ENCODE results near the gene ALDH1A1. TPM values are rescaled to one million over a fixed set of nuclear protein-coding genes. Genes with fewer than 3 reads are reported as not detected.

ALDH1A1 gene
- total RNA-seq, 1 donor from 2014 or later, result 1.5 TPM

GRCh38 chr9:72984991-72985390 lies 32.1 kb upstream of the ALDH1A1 start:
- no peaks in the 10 kb centered on the region for H3K9me3 ChIP-seq (ENCODE audit: insufficient read depth, low read depth, low read length)
- TF ChIP-seq EZH2 (IDR thresholded peaks at IDR 0.05; ENCODE audit: insufficient read depth, low read length) (no peak), CTCF (IDR thresholded peaks at IDR 0.05; ENCODE audit: insufficient read depth, low read depth, low read length) (no peak)
- H3K4me3 Mint-ChIP-seq (ENCODE audit: unreplicated experiment), result no peak overlapping the region
- DNase-seq (ENCODE audit: low read depth) (no peak), FAIRE-seq (no peak)
- H3K4me3 ChIP-seq (ENCODE audit: insufficient read depth, low read depth, low read length), result no peak overlapping the region
- H3K4me1 ChIP-seq (ENCODE audit: insufficient read depth, low read length), result no peaks in the 10 kb centered on the region
- H3K9ac ChIP-seq (ENCODE audit: low read length), result no peak overlapping the region
- H3K36me3 ChIP-seq (ENCODE audit: insufficient read depth, low read length), result no peaks in the 10 kb centered on the region
- no peaks in the 10 kb centered on the region for H3K79me2 ChIP-seq (ENCODE audit: insufficient read depth, low read length)
- H2AFZ ChIP-seq (ENCODE audit: low read depth, low read length), result no peak overlapping the region
- no peaks in the 10 kb centered on the region for H3K9me3 Mint-ChIP-seq (ENCODE audit: unreplicated experiment)
- H3K27ac ChIP-seq (ENCODE audit: low read depth, low read length), result no peak overlapping the region
- peaks cover 23% of the 10 kb centered on the region for H3K4me1 Mint-ChIP-seq (ENCODE audit: low read depth, unreplicated experiment)
- no peaks in the 10 kb centered on the region for H3K36me3 Mint-ChIP-seq (ENCODE audit: low read depth, unreplicated experiment)
- no peak overlapping the region for H3K4me2 ChIP-seq (ENCODE audit: low read length)
- H3K27me3 ChIP-seq (ENCODE audit: insufficient read depth, low read length), result no peaks in the 10 kb centered on the region
- no peaks in the 10 kb centered on the region for H4K20me1 ChIP-seq (ENCODE audit: insufficient read depth, low read length)
- no peak overlapping the region for H3K27ac Mint-ChIP-seq (ENCODE audit: unreplicated experiment)
- H3K27me3 Mint-ChIP-seq (ENCODE audit: low read depth, unreplicated experiment), result no peaks in the 10 kb centered on the region

- H2AFZ ChIP-seq (ENCODE audit: low read depth, low read length), result no peak overlapping the region
- H3K9me3 Mint-ChIP-seq (ENCODE audit: unreplicated experiment), result no peaks in the 10 kb centered on the region
- no peaks in the 10 kb centered on the region for H3K9me3 ChIP-seq (ENCODE audit: insufficient read depth, low read depth, low read length)
- H4K20me1 ChIP-seq (ENCODE audit: insufficient read depth, low read length), result no peaks in the 10 kb centered on the region
- no peak overlapping the region for H3K27ac ChIP-seq (ENCODE audit: low read depth, low read length)
- H3K36me3 ChIP-seq (ENCODE audit: insufficient read depth, low read length), result no peaks in the 10 kb centered on the region
- no peaks in the 10 kb centered on the region for H3K27me3 ChIP-seq (ENCODE audit: insufficient read depth, low read length)
- H3K4me1 ChIP-seq (ENCODE audit: insufficient read depth, low read length), result no peaks in the 10 kb centered on the region
- FAIRE-seq (no peak), DNase-seq (ENCODE audit: low read depth) (no peak)
- peaks cover 23% of the 10 kb centered on the region for H3K4me1 Mint-ChIP-seq (ENCODE audit: low read depth, unreplicated experiment)
- no peak overlapping the region for H3K9ac ChIP-seq (ENCODE audit: low read length)
- H3K4me3 Mint-ChIP-seq (ENCODE audit: unreplicated experiment), result no peak overlapping the region
- H3K27ac Mint-ChIP-seq (ENCODE audit: unreplicated experiment), result peak overlapping the region; percentile 79
- H3K4me2 ChIP-seq (ENCODE audit: low read length), result no peak overlapping the region
- H3K79me2 ChIP-seq (ENCODE audit: insufficient read depth, low read length), result no peaks in the 10 kb centered on the region
- no peaks in the 10 kb centered on the region for H3K27me3 Mint-ChIP-seq (ENCODE audit: low read depth, unreplicated experiment)
- H3K4me3 ChIP-seq (ENCODE audit: insufficient read depth, low read depth, low read length), result no peak overlapping the region
- TF ChIP-seq CTCF (IDR thresholded peaks at IDR 0.05; ENCODE audit: insufficient read depth, low read depth, low read length) (no peak), EZH2 (IDR thresholded peaks at IDR 0.05; ENCODE audit: insufficient read depth, low read length) (no peak)
- no peaks in the 10 kb centered on the region for H3K36me3 Mint-ChIP-seq (ENCODE audit: low read depth, unreplicated experiment)
These were observed 31.5 kb upstream of the ALDH1A1 start for GRCh38 chr9:72984226-72984947.

- no peak for FAIRE-seq
These were observed 30.8 kb upstream of the ALDH1A1 start for GRCh38 chr9:72983512-72984225.

More at GRCh38 chr9:72983512-72984225, 30.8 kb upstream of the ALDH1A1 start:
- Histone ChIP-seq H3K9ac (ENCODE audit: low read length) (no peak overlapping the region), H3K36me3 (ENCODE audit: insufficient read depth, low read length) (no peaks in the 10 kb centered on the region), H2AFZ (ENCODE audit: low read depth, low read length) (no peak overlapping the region), H3K27me3 (ENCODE audit: insufficient read depth, low read length) (no peaks in the 10 kb centered on the region), H3K9me3 (ENCODE audit: insufficient read depth, low read depth, low read length) (no peaks in the 10 kb centered on the region), H3K79me2 (ENCODE audit: insufficient read depth, low read length) (no peaks in the 10 kb centered on the region), H3K4me3 (ENCODE audit: insufficient read depth, low read depth, low read length) (no peak overlapping the region), H3K27ac (ENCODE audit: low read depth, low read length) (no peak overlapping the region), H4K20me1 (ENCODE audit: insufficient read depth, low read length) (no peaks in the 10 kb centered on the region), H3K4me1 (ENCODE audit: insufficient read depth, low read length) (no peaks in the 10 kb centered on the region), H3K4me2 (ENCODE audit: low read length) (no peak overlapping the region)
- Mint-ChIP-seq H3K4me3 (ENCODE audit: unreplicated experiment) (no peak overlapping the region), H3K4me1 (ENCODE audit: low read depth, unreplicated experiment) (peaks cover 23% of the 10 kb centered on the region), H3K36me3 (ENCODE audit: low read depth, unreplicated experiment) (no peaks in the 10 kb centered on the region), H3K27ac (ENCODE audit: unreplicated experiment) (peak overlapping the region; percentile 79), H3K9me3 (ENCODE audit: unreplicated experiment) (no peaks in the 10 kb centered on the region), H3K27me3 (ENCODE audit: low read depth, unreplicated experiment) (no peaks in the 10 kb centered on the region)
- TF ChIP-seq CTCF (IDR thresholded peaks at IDR 0.05; ENCODE audit: insufficient read depth, low read depth, low read length) (no peak), EZH2 (IDR thresholded peaks at IDR 0.05; ENCODE audit: insufficient read depth, low read length) (no peak)
- DNase-seq (ENCODE audit: low read depth), result no peak

Data from astrocyte (in vitro differentiated cells and primary cell).